RPMI7951 (cell line): ENCODE measurements around the gene ODF4. TPM values are rescaled to one million over a fixed set of nuclear protein-coding genes. Genes with fewer than 3 reads are reported as not detected.
"Not testable (repeated sequence)": the region's sequence is repeated elsewhere in the genome, so short reads cannot be mapped to it uniquely, and the experiment has no call there.

Experiments
- DNase-seq: peaks from one replicate; pipeline ENCODE4 v3.0.0-alpha.2; 2012; ENCODE audit warnings: low read depth
- total RNA-seq: library from RNA; depleted of rRNA; stranded (reverse); fragments of >200 nt; shearing (Covaris generic); gene quantifications from 2 replicates; pipeline ENCODE4 v1.2.3, GENCODE V29; 2014; rRNA removed

Gene ODF4
- total RNA-seq, 1 experiment from 2014 or later = not detected

DNA sequence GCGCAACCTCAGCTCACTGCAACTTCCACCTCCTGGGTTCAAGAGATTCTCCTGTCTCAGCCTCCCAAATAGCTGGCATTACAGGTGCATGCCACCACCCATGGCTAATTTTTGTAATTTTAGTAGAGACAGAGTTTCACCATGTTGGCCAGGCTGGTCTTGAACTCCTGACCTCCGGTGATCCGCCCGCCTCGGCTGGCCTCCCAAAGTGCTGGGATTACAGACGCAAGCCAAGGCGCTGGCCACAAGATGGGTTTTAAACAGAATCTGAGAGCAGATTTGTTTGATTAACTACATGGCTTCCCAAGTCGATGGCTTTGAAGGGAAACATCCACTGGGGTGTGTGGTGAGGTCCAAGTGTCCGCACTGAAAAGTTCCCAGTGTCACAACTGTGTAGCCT is 54.9 kb downstream of the ODF4 start:
- DNase-seq = not testable (repeated sequence)

Other genes with a start within 250 kb of the ODF4 start
- 0.12 TPM in 1 of 2 replicates, not detected in the other for gene ALOXE3, start 221.3 kb upstream of the ODF4 start, total RNA-seq
- 0.48 TPM in 1 of 2 replicates, not detected in the other for gene HES7, start 215.7 kb upstream of the ODF4 start, total RNA-seq
- gene PER1, start 187.4 kb upstream of the ODF4 start, total RNA-seq = 3.0 and 8.2 TPM in 2 replicates
- 2.0 and 2.1 TPM in 2 replicates for gene VAMP2, start 176.9 kb upstream of the ODF4 start, total RNA-seq
- gene TMEM107, start 163.5 kb upstream of the ODF4 start, total RNA-seq = 53.3 and 64.7 TPM in 2 replicates
- gene BORCS6, start 149.7 kb upstream of the ODF4 start, total RNA-seq = 3.0 and 5.9 TPM in 2 replicates
- 94.7 and 97.8 TPM in 2 replicates for gene AURKB, start 129.3 kb upstream of the ODF4 start, total RNA-seq
- gene CTC1, start 91.8 kb upstream of the ODF4 start, total RNA-seq = 3.4 and 3.7 TPM in 2 replicates
- 10.5 and 16.8 TPM in 2 replicates for gene PFAS, start 90.6 kb upstream of the ODF4 start, total RNA-seq
- 10.7 and 14.9 TPM in 2 replicates for gene RANGRF, start 51.2 kb upstream of the ODF4 start, total RNA-seq
- gene SLC25A35, start 44.4 kb upstream of the ODF4 start, total RNA-seq = 0.98 and 1.2 TPM in 2 replicates
- gene ARHGEF15, start 29.6 kb upstream of the ODF4 start, total RNA-seq = not detected in 2 replicates
- 2,664 and 2,696 TPM in 2 replicates for gene RPL26, start 43.4 kb downstream of the ODF4 start, total RNA-seq
- not detected in 2 replicates for gene RNF222, start 58.0 kb downstream of the ODF4 start, total RNA-seq
- gene NDEL1, start 96.0 kb downstream of the ODF4 start, total RNA-seq = 23.6 and 26.4 TPM in 2 replicates